Measurements from ENCODE around the gene PIK3AP1. TPM values are rescaled to one million over a fixed set of nuclear protein-coding genes. Genes with fewer than 3 reads are reported as not detected.
"Not testable (repeated sequence)": the region's sequence is repeated elsewhere in the genome, so short reads cannot be mapped to it uniquely, and the experiment has no call there.

PIK3AP1 gene
- total RNA-seq, 1 experiment from 2014 or later: 3.7 TPM

DNA sequence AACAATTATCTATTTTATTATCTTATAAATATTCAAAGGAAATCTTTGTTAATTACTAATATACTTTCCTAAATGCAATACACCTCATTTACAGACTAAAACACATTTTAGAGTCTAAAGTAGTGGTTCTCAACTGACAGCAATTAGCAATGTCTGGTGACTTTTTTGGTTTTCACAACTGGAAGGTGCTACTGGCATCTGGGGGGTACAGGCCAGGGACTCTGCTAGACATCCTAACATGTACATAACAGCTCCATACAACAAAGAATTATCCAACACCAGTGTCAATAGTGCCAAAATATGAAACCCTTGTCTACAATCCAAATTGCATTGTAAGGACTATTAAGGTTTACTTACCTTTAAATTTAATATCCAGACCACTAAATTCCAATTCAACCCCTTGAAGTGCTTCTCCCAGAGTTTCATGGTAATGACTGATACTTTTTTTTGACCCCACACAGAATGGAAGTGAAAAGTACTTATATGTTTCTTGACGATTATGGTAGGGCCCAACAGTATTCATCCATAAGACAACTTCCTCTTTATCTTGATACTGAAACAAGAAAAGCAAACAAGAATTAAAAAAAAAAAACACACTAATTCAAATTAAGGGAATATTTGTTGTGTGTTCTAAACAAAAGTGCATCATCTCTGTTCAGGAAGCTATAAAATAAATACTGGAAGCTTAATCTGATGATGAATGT, 143.9 kb downstream of the PIK3AP1 start:
- CTCF ChIA-PET: no interaction called here
- Histone ChIP-seq H3K9me3 (ENCODE audit: low read length) (no peaks in the 10 kb centered on the region), H3K79me2 (ENCODE audit: low read length) (peaks cover 94% of the 10 kb centered on the region), H4K20me1 (ENCODE audit: low read length) (peaks cover 46% of the 10 kb centered on the region), H3K9ac (ENCODE audit: low read length) (no peak overlapping the region), H3K4me1 (ENCODE audit: insufficient read depth, low read length) (peaks cover 14% of the 10 kb centered on the region), H3K9me2 (replicated peaks; ENCODE audit: low read length) (no peaks in the 10 kb centered on the region), H3K36me3 (ENCODE audit: low read depth, low read length) (no peaks in the 10 kb centered on the region), H2AFZ (ENCODE audit: low read length) (no peak overlapping the region), H3K27me3 (ENCODE audit: low read length) (no peaks in the 10 kb centered on the region), H3K4me2 (ENCODE audit: low read length) (peak overlapping the region; percentile 50), H3K27ac (ENCODE audit: low read length) (no peak overlapping the region), H3K4me3 (ENCODE audit: low read length) (no peak overlapping the region), H3F3A (ENCODE audit: low read length, unreplicated experiment) (no peaks in the 10 kb centered on the region)
- TF ChIP-seq EZH2 (IDR thresholded peaks at IDR 0.05; ENCODE audit: low read length, unreplicated experiment): no peak
- TF ChIP-seq EZH2phosphoT487 (IDR thresholded peaks at IDR 0.05; ENCODE audit: borderline replicate concordance, low read length): no peak
- TF ChIP-seq, protein P1, sequence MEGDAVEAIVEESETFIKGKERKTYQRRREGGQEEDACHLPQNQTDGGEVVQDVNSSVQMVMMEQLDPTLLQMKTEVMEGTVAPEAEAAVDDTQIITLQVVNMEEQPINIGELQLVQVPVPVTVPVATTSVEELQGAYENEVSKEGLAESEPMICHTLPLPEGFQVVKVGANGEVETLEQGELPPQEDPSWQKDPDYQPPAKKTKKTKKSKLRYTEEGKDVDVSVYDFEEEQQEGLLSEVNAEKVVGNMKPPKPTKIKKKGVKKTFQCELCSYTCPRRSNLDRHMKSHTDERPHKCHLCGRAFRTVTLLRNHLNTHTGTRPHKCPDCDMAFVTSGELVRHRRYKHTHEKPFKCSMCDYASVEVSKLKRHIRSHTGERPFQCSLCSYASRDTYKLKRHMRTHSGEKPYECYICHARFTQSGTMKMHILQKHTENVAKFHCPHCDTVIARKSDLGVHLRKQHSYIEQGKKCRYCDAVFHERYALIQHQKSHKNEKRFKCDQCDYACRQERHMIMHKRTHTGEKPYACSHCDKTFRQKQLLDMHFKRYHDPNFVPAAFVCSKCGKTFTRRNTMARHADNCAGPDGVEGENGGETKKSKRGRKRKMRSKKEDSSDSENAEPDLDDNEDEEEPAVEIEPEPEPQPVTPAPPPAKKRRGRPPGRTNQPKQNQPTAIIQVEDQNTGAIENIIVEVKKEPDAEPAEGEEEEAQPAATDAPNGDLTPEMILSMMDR (conservative IDR thresholded peaks at IDR 0.05; ENCODE audit: low read depth, low read length): no peak
- no TSS peak for BruUV-seq (replicated peaks)
- no peak for DNase-seq
- ATAC-seq: no peak
- POLR2A ChIA-PET (ENCODE audit: unreplicated experiment): no interaction called here
- intact Hi-C loops (cut with micrococcal nuclease): no loop called here

DNA sequence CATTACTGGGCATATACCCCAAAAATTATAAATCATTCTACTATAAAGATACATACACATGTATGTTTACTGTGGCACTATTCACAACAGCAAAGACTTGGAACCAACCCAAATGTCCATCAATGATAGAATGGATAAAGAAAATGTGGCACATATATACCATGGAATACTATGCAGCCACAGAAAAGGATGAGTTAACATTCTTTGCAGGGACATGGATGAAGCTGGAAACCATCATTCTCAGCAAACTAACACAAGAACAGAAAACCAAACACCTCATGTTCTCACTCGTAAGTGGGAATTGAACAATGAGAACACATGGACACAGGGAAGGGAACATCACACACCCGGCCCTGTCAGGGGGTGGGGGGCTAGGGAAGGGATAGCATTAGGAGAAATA, 145.8 kb downstream of the PIK3AP1 start:
- Histone ChIP-seq H3K4me1 (ENCODE audit: insufficient read depth, low read length) (peaks cover 14% of the 10 kb centered on the region), H3K79me2 (ENCODE audit: low read length) (peaks cover 95% of the 10 kb centered on the region), H4K20me1 (ENCODE audit: low read length) (peaks cover 36% of the 10 kb centered on the region)
- H3K9me3 ChIP-seq (ENCODE audit: low read length); H3K4me2 ChIP-seq (ENCODE audit: low read length); H2AFZ ChIP-seq (ENCODE audit: low read length); H3K9ac ChIP-seq (ENCODE audit: low read length); DNase-seq; BruUV-seq (replicated peaks); H3K9me2 ChIP-seq (replicated peaks; ENCODE audit: low read length); ATAC-seq; H3K27ac ChIP-seq (ENCODE audit: low read length); H3K4me3 ChIP-seq (ENCODE audit: low read length); POLR2A ChIA-PET (ENCODE audit: unreplicated experiment); H3K36me3 ChIP-seq (ENCODE audit: low read depth, low read length); H3K27me3 ChIP-seq (ENCODE audit: low read length); intact Hi-C loops (cut with micrococcal nuclease); H3F3A ChIP-seq (ENCODE audit: low read length, unreplicated experiment); CTCF ChIA-PET: not testable (repeated sequence)

DNA sequence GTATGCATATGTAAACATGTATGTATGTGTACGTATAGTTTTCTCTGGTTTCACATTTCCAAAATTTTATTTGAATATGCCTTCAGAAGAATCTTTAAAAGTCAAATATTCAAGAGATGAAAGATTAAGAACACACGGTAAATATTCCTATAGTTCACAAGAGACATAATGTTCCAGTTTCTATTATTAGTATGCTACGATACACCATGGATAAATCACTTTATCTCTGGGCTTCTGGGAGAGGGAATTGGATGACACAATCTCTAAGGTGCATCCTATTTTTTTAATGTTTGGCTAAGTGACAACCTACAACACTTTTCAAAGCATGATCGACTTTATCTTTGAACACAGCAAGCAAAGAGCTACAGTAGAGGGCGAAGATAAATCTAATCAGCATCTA, 147.3 kb downstream of the PIK3AP1 start:
- BruUV-seq (replicated peaks): no TSS peak
- no peak for ATAC-seq
- DNase-seq: no peak
- Histone ChIP-seq H2AFZ (ENCODE audit: low read length) (no peak overlapping the region), H3K36me3 (ENCODE audit: low read depth, low read length) (no peaks in the 10 kb centered on the region), H3K9ac (ENCODE audit: low read length) (no peak overlapping the region), H3K9me2 (replicated peaks; ENCODE audit: low read length) (no peaks in the 10 kb centered on the region), H3K79me2 (ENCODE audit: low read length) (peaks cover 95% of the 10 kb centered on the region), H3F3A (ENCODE audit: low read length, unreplicated experiment) (no peaks in the 10 kb centered on the region), H3K4me3 (ENCODE audit: low read length) (no peak overlapping the region), H3K27ac (ENCODE audit: low read length) (no peak overlapping the region), H3K4me2 (ENCODE audit: low read length) (no peak overlapping the region), H4K20me1 (ENCODE audit: low read length) (peaks cover 30% of the 10 kb centered on the region), H3K9me3 (ENCODE audit: low read length) (no peaks in the 10 kb centered on the region), H3K4me1 (ENCODE audit: insufficient read depth, low read length) (peaks cover 14% of the 10 kb centered on the region), H3K27me3 (ENCODE audit: low read length) (no peaks in the 10 kb centered on the region)
- intact Hi-C loops (cut with micrococcal nuclease): no loop called here
- CTCF ChIA-PET: no interaction called here
- POLR2A ChIA-PET (ENCODE audit: unreplicated experiment): no interaction called here
- TF ChIP-seq EZH2 (IDR thresholded peaks at IDR 0.05; ENCODE audit: low read length, unreplicated experiment) (no peak), EZH2phosphoT487 (IDR thresholded peaks at IDR 0.05; ENCODE audit: borderline replicate concordance, low read length) (no peak)
- TF ChIP-seq, protein P1 (conservative IDR thresholded peaks at IDR 0.05; ENCODE audit: low read depth, low read length): no peak

All from PC-3 (cell line).